K562 (cell line): ENCODE data around the gene CELF4. TPM values are rescaled to one million over a fixed set of nuclear protein-coding genes. Genes with fewer than 3 reads are reported as not detected.

Experiments used
- ATAC-seq: fragments of 200-7000 bp; cut with Tn5 transposase; 3 replicates; pipeline ENCODE4 v1.9.1; 2020; ENCODE audit warnings: moderate library complexity
- BruUV-seq: library from RNA; stranded (reverse); fragments of 400-500 nt; replicated peaks from 2 replicates; lab custom pipeline; 2021; lab: Mats Ljungman, UMichigan
- CTCF ChIA-PET: fragments of 300-600 bp; formaldehyde crosslinking; extraction: SDS; loops from one replicate; lab custom pipeline; 2021; ENCODE audit warnings: low intra/inter-chr PET ratio; lab: Yijun Ruan, JAX
- POLR2A ChIA-PET: fragments of 300-600, 350-650 bp; sonication (Branson Sonifier 250); formaldehyde crosslinking; extraction: SDS; loops from one replicate; lab custom pipeline; 2021; ENCODE audit warnings: antibody characterized with exemption, inconsistent platforms; lab: Yijun Ruan, JAX
- DNase-seq, 4 experiments: peaks; one replicate each; pipeline versions ENCODE4 v3.0.0 to v3.0.0-alpha.2; 2011 to 2018; ENCODE audit warnings: low spot score in 3 of 4, mixed read lengths in 3 of 4; ENCODE audit errors: extremely low read depth in 1 of 4
- FAIRE-seq: peaks from 2 replicates; lab custom pipeline; 2011; peaks lifted over from hg19 to GRCh38; lab: Jason Lieb, UNC
- H2AFZ ChIP-seq: 2 replicates; pipeline ENCODE4 v1.6.0; 2011; ENCODE audit warnings: low read depth, low read length, control low read depth, inconsistent platforms
- H3K27ac ChIP-seq: fragments of 200-600 bp; 3 replicates; pipeline ENCODE4 v1.8.0; 2011; ENCODE audit warnings: low read depth, mild to moderate bottlenecking, control low read depth, inconsistent platforms, low read length, moderate library complexity, mixed read lengths; ENCODE audit errors: extremely low read depth
- H3K27me3 ChIP-seq, 2 experiments: fragments of 300-600 bp in 1 of 2; 2 replicates in 1 of 2; 3 replicates in 1 of 2; pipeline versions ENCODE4 v1.6.0 to v1.8.0; 2011; ENCODE audit warnings: inconsistent platforms in 2 of 2, low read length in 2 of 2, mild to moderate bottlenecking in 1 of 2, mixed read lengths in 1 of 2, moderate library complexity in 1 of 2; ENCODE audit not compliant: control insufficient read depth in 2 of 2, insufficient read depth in 2 of 2
- H3K36me3 ChIP-seq: fragments of 300-600 bp; 3 replicates; pipeline ENCODE4 v1.8.0; 2011; ENCODE audit warnings: mild to moderate bottlenecking, low read length, inconsistent platforms; ENCODE audit not compliant: control insufficient read depth, insufficient read depth
- H3K4me1 ChIP-seq, 2 experiments: fragments of 200-600 bp in 1 of 2; replicated peaks in 1 of 2; 2 replicates in 1 of 2; 3 replicates in 1 of 2; pipeline versions ENCODE4 v1.5.1 to v1.8.0; 2011; ENCODE audit warnings: inconsistent platforms in 2 of 2, low read length in 2 of 2, mild to moderate bottlenecking in 1 of 2, mixed read lengths in 1 of 2, moderate library complexity in 1 of 2; ENCODE audit not compliant: control insufficient read depth in 2 of 2, insufficient read depth in 2 of 2
- H3K4me2 ChIP-seq: 2 replicates; pipeline ENCODE4 v1.6.1; 2011; ENCODE audit warnings: low read length, control low read depth, inconsistent platforms, mixed read lengths; ENCODE audit not compliant: insufficient read depth
- H3K4me3 ChIP-seq: fragments of 200-600 bp; sonication (generic), shearing (Covaris generic); 2 replicates; pipeline ENCODE4 v1.5.1; 2016; ENCODE audit warnings: control low read depth, inconsistent platforms
- H3K79me2 ChIP-seq: fragments of 200-600 bp; 3 replicates; pipeline ENCODE4 v1.8.0; 2011; ENCODE audit warnings: low read length, inconsistent platforms; ENCODE audit not compliant: control insufficient read depth, insufficient read depth
- H3K9ac ChIP-seq, 2 experiments: 2 replicates each; pipeline versions ENCODE4 v1.6.0 to v1.6.1; 2011; ENCODE audit warnings: low read depth in 2 of 2, low read length in 2 of 2, control low read depth in 1 of 2, inconsistent platforms in 1 of 2, mild to moderate bottlenecking in 1 of 2, mixed read lengths in 1 of 2; ENCODE audit not compliant: insufficient read depth in 1 of 2
- H3K9me1 ChIP-seq: one replicate; pipeline ENCODE4 v1.6.0; 2011; ENCODE audit warnings: inconsistent platforms, mild to moderate bottlenecking, low read length, moderate library complexity; ENCODE audit not compliant: control insufficient read depth, insufficient read depth
- H3K9me3 ChIP-seq: replicated peaks from 2 replicates; pipeline ENCODE4 v1.5.1; 2011; ENCODE audit warnings: low read depth, low read length, inconsistent platforms; ENCODE audit not compliant: control insufficient read depth, insufficient read depth
- H4K20me1 ChIP-seq: replicated peaks from 2 replicates; pipeline ENCODE4 v1.6.1; 2011; ENCODE audit warnings: low read length, inconsistent platforms, mixed read lengths; ENCODE audit not compliant: control insufficient read depth, insufficient read depth
- ATF7 ChIP-seq: fragments of 450-650 bp; IDR thresholded peaks from 2 replicates; pipeline ENCODE4 v1.7.1; 2014; ENCODE audit warnings: mild to moderate bottlenecking, moderate library complexity
- BACH1 ChIP-seq: fragments of 200-800 bp; sonication (Bioruptor generic); IDR thresholded peaks from 2 replicates; pipeline ENCODE4 v1.6.1; 2016; ENCODE audit warnings: missing genetic modification characterization, missing compliant biosample characterization
- CUX1 ChIP-seq: fragments of 200-800 bp; sonication (Bioruptor generic); IDR thresholded peaks from 2 replicates; pipeline ENCODE4 v1.6.1; 2016; ENCODE audit warnings: missing genetic modification characterization, missing compliant biosample characterization
- EHMT2 ChIP-seq: fragments of 450-650 bp; IDR thresholded peaks from 2 replicates; pipeline ENCODE4 v1.6.1; 2018; ENCODE audit warnings: antibody characterized with exemption
- HIVEP1 ChIP-seq: fragments of 250-450 bp; sonication (Bioruptor Pico); IDR thresholded peaks from 2 replicates; pipeline ENCODE4 v1.4.0; 2020; ENCODE audit warnings: mild to moderate bottlenecking
- HNRNPLL ChIP-seq: fragments of 200-400 bp; formaldehyde crosslinking; IDR thresholded peaks from 2 replicates; pipeline ENCODE4 v1.6.1; 2017; ENCODE audit warnings: low read length, low read depth, mild to moderate bottlenecking; ENCODE audit not compliant: poor library complexity, severe bottlenecking
- KDM1A ChIP-seq, 2 experiments: fragments of 450-650 bp; IDR thresholded peaks; 2 replicates each; pipeline ENCODE4 v1.6.1; 2016; ENCODE audit warnings: mild to moderate bottlenecking in 2 of 2
- SMAD4 ChIP-seq: fragments of 250-450 bp; sonication (Bioruptor Pico); conservative IDR thresholded peaks from 2 replicates; pipeline ENCODE4 v1.8.0; 2021; ENCODE audit warnings: inconsistent platforms, mild to moderate bottlenecking, moderate library complexity
- SNIP1 ChIP-seq: fragments of 450-650 bp; IDR thresholded peaks from 2 replicates; pipeline ENCODE4 v1.7.1; 2017; ENCODE audit warnings: low read depth, mild to moderate bottlenecking
- SRSF3 ChIP-seq: fragments of 200-400 bp; formaldehyde crosslinking; IDR thresholded peaks from 2 replicates; pipeline ENCODE4 v1.6.1; 2016; ENCODE audit warnings: mild to moderate bottlenecking, low read length, moderate library complexity; ENCODE audit not compliant: insufficient read depth
- YY1 ChIP-seq, 3 experiments: IDR thresholded peaks; 2 replicates each; pipeline ENCODE4 v1.6.1; 2011; ENCODE audit warnings: low read length in 2 of 3, mild to moderate bottlenecking in 2 of 3, moderate library complexity in 2 of 3, borderline replicate concordance in 1 of 3, control low read depth in 1 of 3, low read depth in 1 of 3; ENCODE audit not compliant: insufficient read depth in 3 of 3, insufficient replicate concordance in 2 of 3, control insufficient read depth in 1 of 3, insufficient read length in 1 of 3; ENCODE audit errors: extremely low read depth in 1 of 3
- WGBS: fragments of 100-300 bp; shearing (Covaris generic); methylation state at CpG from one replicate; pipeline ENCODE4 v1.1.6; 2016; ENCODE audit warnings: low coverage, mixed read lengths; ENCODE audit not compliant: insufficient coverage; ENCODE audit errors: missing lambda C conversion rate; 5-methylcytosine and 5-hydroxymethylcytosine counted together
- in situ Hi-C: fragments of 300-500 bp; cut with MboI; formaldehyde crosslinking; loops from 4 replicates; pipeline ENCODE4 v1.15.0; 2018; ENCODE audit warnings: inconsistent platforms, mixed read lengths
- intact Hi-C: fragments of 100-400 bp; cut with micrococcal nuclease; formaldehyde crosslinking; loops from 2 replicates; pipeline ENCODE4 v1.14.2; 2022
- polyA plus RNA-seq, 8 experiments: library from polyadenylated mRNA; depleted of rRNA in 4 of 8; stranded (reverse) in 5 of 8; unstranded in 3 of 8; fragments of >200 nt; fragmentation: Nextera tagmentation in 2 of 8; fragmentation: Illumina TruSeq in 1 of 8; extraction: Ambion mirVana in 2 of 8; extraction: Trizol in 1 of 8; gene quantifications; 2 replicates each; pipeline versions ENCODE4 v1.2.1 to v1.2.3, GENCODE V29; 2011 to 2014; ENCODE audit warnings: inconsistent platforms in 1 of 8, missing spikeins in 1 of 8
- total RNA-seq, 7 experiments: library from RNA; depleted of rRNA in 6 of 7; stranded (reverse); fragments of >200 nt in 6 of 7; fragmentation: Illumina TruSeq in 2 of 7; extraction: Trizol in 2 of 7; gene quantifications; 2 replicates each; pipeline versions ENCODE4 v1.2.1 to v1.2.3, GENCODE V29; 2011 to 2021; ENCODE audit warnings: low replicate concordance in 1 of 7
- TF ChIP-seq, protein P1 (sequence below): fragments of 450-650 bp; formaldehyde crosslinking; IDR thresholded peaks from 2 replicates; pipeline ENCODE4 v1.4.0; 2022; ENCODE audit warnings: mild to moderate bottlenecking, moderate library complexity
- TF ChIP-seq, protein P2 (sequence below): sonication (generic); IDR thresholded peaks from 2 replicates; pipeline ENCODE4 v1.6.1; 2016

The CELF4 gene
- total and polyA plus RNA-seq, 9 of the 15 experiments (the other 6 are each of a cell fraction or from before 2014, with no cell fraction given) = 0.04 to 0.24 (median 0.07) TPM; not detected in 3

DNA sequence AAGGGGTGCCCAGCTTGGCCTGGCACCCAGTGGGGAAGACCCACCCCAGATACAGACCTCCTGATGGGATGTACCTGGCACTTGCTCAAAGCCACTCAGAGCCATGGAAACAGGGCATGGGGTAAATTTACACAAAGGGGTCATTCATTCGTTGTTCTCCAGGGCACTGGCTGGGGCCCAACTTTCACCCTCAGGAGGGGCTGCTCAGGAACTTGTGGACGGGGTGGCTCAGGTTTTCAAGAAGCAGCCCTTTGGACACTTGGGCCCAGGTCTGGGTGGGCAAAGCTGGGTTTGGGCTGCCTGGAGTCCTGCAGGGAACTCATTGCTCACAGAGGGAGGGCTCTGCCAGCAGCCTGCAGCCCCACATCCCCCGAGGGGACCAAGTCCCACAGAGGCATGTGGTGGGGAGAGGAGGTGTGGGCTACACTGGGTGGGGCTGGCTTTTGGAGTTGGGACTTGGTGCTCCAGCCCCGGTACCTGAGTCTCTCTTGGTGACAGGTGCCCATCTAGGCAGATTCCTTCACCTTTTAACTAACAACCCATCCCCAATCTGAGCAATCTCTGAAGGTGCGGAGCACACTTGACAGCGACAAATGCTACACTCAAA is 172.3 kb downstream of the CELF4 start (continued):
- TF ChIP-seq CUX1 (CRISPR knock-in tag) = no peak
- TF ChIP-seq HIVEP1 (CRISPR knock-in tag) = no peak
- TF ChIP-seq EHMT2 = no peak

DNA sequence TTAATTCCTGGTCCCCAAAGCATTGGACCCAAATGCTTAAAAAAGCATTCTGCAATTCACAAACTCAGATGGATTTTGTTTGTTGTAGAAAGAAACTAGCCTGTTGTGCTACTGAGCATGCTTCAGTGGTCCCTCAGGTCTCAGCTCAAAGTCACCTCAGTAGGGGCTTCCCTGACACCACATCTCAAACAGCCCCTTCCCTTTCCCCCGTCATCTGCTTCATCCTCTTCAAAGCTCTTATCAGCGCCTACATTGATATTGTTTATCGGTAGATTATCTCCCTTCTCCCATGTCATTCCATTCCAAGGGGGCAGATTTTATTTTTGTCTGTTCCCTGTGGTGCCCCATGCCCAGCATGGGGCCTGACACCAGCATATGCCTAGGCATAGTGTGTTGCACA is 172.9 kb downstream of the CELF4 start:
- ATAC-seq (no peak), DNase-seq (no peak), FAIRE-seq (no peak)
- Histone ChIP-seq H4K20me1 (peaks cover 8% of the 10 kb centered on the region; the same call in 1 of the 2 replicates), H3K27me3 (peaks cover 0 to 10% of the 10 kb centered on the region in 2 experiments; a peak in 2 of 5 replicates), H3K9me1 (no peaks in the 10 kb centered on the region), H3K4me2 (no peak overlapping the region), H3K79me2 (no peaks in the 10 kb centered on the region), H3K9ac (no peak overlapping the region), H3K9me3 (no peaks in the 10 kb centered on the region), H2AFZ (no peak overlapping the region), H3K4me1 (peaks cover 0 to 8% of the 10 kb centered on the region in 2 experiments; a peak in 3 of 5 replicates), H3K36me3 (no peaks in the 10 kb centered on the region), H3K4me3 (no peak overlapping the region), H3K27ac (no peak overlapping the region)
- BruUV-seq = no TSS peak
- ChIA-PET POLR2A (no interaction called here), CTCF (no interaction called here)
- in situ Hi-C loops (no loop called here), intact Hi-C loops (no loop called here)
- 5% methylated on average over 3 of the region's 3 CpGs for WGBS
- TF ChIP-seq EHMT2 = no peak
- TF ChIP-seq, protein P1, sequence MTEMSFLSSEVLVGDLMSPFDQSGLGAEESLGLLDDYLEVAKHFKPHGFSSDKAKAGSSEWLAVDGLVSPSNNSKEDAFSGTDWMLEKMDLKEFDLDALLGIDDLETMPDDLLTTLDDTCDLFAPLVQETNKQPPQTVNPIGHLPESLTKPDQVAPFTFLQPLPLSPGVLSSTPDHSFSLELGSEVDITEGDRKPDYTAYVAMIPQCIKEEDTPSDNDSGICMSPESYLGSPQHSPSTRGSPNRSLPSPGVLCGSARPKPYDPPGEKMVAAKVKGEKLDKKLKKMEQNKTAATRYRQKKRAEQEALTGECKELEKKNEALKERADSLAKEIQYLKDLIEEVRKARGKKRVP (CRISPR knock-in tag) = no peak
- TF ChIP-seq KDM1A (IDR thresholded peaks at IDR 0.05) = no peak
- TF ChIP-seq YY1 (IDR thresholded peaks at IDR 0.05; ENCODE audit: borderline replicate concordance in 1 of 3, control insufficient read depth in 1 of 3, extremely low read depth in 1 of 3, insufficient read depth in 3 of 3, insufficient read length in 1 of 3, insufficient replicate concordance in 2 of 3, low read depth in 1 of 3, low read length in 2 of 3) = no peak
- TF ChIP-seq, protein P2, sequence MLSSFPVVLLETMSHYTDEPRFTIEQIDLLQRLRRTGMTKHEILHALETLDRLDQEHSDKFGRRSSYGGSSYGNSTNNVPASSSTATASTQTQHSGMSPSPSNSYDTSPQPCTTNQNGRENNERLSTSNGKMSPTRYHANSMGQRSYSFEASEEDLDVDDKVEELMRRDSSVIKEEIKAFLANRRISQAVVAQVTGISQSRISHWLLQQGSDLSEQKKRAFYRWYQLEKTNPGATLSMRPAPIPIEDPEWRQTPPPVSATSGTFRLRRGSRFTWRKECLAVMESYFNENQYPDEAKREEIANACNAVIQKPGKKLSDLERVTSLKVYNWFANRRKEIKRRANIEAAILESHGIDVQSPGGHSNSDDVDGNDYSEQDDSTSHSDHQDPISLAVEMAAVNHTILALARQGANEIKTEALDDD = no peak
- TF ChIP-seq SRSF3 = no peak
- TF ChIP-seq ATF7 = no peak
- no peak for TF ChIP-seq SNIP1
- no peak for TF ChIP-seq SMAD4 (CRISPR knock-in tag)
- no peak for TF ChIP-seq BACH1
- TF ChIP-seq HNRNPLL = no peak
